HG03280 (cell line): ENCODE data around the gene LAMA2.

Experiments
- ATAC-seq: cut with Tn5 transposase; IDR thresholded peaks from one replicate; pipeline ENCODE4 v1.9.1; 2021; ENCODE audit warnings: mild to moderate bottlenecking, moderate library complexity; ENCODE audit not compliant: unreplicated experiment

LAMA2 gene

GRCh38 chr6:129416337-129416990 lies 533.5 kb downstream of the LAMA2 start:
- ATAC-seq, result no peak

DNA sequence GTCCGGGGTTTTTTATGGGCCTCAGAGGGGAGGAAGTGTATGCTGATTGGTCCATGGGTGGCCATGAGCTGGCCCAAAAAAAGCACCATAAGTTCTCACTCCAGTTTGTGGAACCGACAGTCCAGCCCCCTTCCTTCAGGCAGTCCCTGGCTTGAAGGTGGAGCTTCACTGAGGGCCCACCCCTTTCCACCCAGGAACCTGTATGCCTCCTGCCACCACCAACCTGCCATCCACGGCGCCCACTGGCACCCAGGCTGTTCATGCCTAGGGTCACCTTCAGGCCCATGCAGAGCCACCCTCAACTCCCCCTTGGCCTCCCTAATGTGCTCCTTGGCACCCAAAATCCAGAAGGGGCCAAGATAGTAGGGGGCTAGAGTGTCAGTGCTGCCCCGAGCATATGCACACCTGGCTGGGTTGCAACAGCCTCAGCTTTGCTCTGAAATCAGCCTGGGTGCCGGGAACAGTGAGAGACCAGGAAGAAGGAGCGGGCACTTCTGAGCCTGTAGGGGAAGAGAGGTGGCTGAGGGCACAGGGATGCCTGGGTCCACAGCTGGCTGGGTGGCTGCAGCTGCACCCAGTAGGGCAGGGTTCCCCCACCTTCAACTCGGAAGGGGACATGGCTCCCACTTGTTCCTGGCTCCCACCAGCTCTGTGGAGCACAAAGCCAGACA lies 534.6 kb downstream of the LAMA2 start:
- ATAC-seq, result no peak

DNA sequence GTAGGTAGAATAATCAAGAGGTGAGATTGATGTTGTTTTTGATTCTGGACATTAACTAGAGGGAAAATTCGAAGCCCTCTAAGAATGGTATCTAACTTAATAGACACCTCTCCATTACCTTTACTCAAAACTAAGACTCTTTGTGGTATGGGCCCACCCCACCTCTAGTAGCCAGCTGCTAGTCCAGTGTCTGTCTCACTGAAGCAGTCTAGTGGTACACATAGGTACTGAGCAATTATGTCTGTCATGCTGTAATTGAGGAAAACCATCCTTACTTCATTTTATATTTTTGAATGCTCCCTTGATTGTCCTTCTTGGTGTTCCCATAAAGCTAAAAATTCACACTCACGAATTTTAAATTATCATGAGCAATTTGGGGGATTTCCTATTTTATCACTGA lies 536.4 kb downstream of the LAMA2 start:
- ATAC-seq, result peak; percentile 54

DNA sequence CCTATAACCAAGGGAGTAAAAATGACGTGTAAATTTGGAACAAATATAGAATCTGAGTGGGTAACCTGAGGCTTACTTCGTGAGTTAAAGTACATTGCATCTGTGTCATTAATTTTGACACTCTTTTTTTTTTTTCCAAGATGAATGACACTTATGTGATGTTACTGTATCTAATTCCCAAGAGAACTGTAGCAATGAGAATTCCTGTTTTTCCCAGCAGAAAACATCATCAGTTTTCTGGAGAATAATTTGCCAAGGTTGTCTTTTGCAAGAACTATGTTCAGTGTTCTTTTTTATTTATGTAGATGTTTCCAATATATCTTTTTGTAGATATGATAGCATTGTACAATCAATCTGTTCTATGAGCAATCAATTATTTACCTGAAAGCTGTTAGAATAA lies 543.4 kb downstream of the LAMA2 start:
- ATAC-seq, result no peak

DNA sequence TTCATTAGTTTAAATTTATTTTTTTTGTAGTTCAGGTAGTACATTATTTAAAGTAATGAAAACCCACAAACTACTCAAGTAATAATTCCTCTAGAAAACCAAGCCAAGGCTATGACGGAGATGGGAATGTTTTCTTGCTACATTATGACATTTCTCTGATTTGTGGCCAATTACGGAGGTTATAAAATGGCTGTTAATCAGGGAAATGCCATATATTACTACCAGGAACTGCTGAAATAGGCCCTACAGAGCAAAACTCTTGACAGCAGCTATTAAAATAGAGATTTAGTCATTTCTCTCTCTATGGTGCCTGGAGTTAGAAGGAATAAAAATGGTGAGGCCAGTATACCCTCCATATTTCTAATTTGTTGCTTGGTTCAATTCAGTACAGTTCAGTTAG lies 547.0 kb downstream of the LAMA2 start:
- no peak for ATAC-seq

DNA sequence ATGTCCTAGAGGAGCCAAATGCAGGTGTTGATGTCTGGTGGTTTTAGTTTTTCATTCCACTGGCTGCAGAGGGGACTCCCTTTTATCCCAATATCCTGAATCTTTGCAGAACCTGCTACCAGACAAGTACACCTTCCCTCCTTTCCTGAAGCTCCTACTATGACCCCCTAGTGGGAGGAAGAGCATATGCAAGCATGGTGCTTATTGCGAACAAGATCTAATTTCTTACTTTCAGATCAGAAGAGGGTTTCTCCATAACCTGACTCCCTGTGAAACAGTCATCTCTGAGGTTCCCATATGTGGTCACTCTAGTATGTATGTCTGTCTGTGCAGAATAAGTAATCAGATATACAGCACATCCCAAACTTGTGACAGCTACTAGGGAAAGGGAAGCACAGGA lies 549.8 kb downstream of the LAMA2 start:
- ATAC-seq, result no peak

GRCh38 chr6:129434091-129434490 lies 551.2 kb downstream of the LAMA2 start:
- ATAC-seq, result no peak

DNA sequence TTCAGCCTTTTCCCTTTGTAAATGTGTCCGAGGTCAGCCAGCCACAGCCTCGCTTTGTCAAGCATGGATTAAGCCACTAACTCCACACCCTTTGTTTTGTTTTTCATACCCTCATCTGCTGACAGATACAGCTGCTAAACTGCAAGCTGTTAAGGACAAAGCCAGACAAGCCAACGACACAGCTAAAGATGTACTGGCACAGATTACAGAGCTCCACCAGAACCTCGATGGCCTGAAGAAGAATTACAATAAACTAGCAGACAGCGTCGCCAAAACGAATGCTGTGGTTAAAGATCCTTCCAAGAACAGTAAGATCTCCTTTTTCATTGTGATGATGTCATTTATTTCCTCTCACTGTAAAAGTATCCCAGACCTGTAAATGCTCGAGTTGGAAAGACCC lies 557.8 kb downstream of the LAMA2 start:
- no peak for ATAC-seq

DNA sequence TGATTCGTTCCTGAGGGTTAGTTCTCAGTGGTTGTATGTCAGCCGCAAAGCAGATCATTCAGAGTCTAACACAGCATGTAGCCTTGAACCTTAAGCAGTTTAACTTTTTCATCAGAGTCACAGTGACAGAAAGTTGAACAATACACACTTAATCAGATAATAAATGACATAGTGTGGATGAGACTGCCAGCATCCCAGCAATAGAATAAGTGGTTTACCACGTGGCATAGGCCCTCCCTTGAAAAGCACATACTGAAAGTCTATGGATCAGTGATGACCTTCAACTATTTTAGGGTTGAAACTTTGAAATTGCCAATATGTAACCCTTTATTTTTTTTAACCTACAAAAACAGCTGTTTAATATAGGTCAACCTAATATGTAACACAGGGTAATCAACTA lies 561.7 kb downstream of the LAMA2 start:
- ATAC-seq, result no peak

DNA sequence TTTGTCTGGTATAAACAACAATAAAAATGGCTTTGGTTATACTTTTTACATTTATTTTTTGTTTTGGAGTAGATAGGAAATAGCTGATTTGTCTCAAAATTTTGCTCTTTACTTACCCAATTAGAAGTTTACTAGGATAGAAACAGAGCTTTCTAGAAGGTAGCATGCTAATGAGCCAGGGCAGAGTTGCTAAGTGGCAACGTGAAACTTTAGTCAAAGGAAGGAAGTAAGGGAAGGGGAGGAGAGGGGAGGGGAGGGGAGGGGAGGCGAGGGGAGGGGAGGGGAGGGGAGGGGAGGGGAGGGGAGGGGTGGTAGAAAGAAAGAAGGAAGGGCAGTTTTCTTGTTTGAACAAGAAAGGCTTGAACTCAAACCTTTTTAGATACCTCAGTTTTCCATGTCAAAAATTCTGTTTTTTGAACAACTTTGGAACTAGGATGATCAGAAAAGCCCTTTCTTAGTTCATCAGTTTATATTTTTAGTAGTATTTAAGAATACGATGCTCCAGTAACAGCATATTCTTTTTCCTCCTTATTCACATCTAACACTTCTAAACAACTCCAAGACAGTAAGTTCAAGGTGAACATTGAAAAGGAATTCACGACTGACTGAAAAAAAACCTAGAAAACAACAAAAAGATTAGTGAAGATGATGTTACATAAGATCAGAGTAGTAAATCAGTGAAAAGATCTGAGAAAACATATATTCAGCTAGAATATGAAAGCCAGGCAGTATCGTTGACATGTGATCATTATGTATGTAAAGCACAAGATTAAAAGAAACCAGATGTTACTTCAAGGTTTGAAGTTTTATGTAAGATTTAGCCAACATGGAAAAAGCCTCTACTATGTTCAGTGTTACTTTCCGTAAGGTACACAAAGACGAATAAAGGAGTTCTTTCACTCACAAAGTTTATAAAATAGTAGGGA lies 563.6 kb downstream of the LAMA2 start:
- no peak for ATAC-seq

GRCh38 chr6:129447198-129447565 lies 564.2 kb downstream of the LAMA2 start:
- no peak for ATAC-seq

- peak; percentile 97 for ATAC-seq
These were observed 566.0 kb downstream of the LAMA2 start for GRCh38 chr6:129448965-129449364.

DNA sequence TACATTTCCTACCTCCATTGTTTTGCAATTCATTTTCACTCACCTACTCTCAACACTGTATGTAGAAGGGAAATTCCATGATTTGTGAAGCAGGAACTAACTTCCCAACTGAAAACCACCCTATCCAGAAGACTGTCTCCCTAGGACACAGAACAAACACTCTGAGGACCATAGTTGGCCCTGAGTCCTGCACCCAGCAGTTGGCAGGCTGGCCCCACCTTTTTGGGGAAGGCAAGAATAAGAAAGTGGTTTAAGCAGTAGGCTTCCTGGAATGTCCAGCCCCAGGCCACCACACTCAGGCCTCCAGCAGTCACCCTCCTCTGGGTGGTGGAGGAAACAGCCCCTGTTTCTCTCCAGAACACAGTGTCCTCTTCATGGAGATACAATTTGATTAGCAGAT lies 568.2 kb downstream of the LAMA2 start:
- no peak for ATAC-seq

DNA sequence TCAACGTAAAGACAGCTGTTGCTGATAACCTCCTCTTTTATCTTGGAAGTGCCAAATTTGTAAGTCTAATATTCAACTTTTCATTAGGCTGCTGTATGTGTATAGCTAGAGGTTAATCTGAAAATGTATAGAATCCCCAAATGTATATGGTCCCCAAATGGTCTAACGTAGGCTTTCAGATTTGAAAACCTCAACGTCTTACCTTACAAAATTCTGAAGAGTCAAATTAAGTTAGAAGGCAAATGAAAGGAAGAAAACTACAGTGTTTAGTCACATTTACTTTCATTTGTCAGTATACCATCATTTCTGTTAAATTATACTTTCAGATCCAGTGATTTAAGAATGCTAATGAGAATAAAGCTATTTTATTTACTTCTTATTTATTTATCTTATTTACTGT lies 570.1 kb downstream of the LAMA2 start:
- ATAC-seq, result no peak

DNA sequence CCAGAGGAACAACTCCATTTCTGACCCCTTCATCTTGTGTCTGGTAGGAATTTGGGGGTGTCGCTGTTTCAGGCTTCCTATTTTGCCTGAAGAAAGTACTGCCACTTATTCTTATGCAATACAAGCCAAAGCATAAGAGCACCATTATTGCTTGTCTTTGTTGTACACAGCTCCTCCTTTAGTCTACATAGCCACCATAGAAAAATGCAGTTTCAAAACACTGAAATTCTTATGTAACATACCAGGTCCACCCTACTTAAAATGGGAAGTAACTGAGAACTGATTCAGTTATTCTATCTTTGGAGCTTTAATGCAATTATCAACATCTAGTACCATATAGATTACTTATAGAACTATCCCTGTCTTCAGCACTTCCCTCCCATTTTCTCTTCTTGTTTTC lies 571.5 kb downstream of the LAMA2 start:
- no peak for ATAC-seq

DNA sequence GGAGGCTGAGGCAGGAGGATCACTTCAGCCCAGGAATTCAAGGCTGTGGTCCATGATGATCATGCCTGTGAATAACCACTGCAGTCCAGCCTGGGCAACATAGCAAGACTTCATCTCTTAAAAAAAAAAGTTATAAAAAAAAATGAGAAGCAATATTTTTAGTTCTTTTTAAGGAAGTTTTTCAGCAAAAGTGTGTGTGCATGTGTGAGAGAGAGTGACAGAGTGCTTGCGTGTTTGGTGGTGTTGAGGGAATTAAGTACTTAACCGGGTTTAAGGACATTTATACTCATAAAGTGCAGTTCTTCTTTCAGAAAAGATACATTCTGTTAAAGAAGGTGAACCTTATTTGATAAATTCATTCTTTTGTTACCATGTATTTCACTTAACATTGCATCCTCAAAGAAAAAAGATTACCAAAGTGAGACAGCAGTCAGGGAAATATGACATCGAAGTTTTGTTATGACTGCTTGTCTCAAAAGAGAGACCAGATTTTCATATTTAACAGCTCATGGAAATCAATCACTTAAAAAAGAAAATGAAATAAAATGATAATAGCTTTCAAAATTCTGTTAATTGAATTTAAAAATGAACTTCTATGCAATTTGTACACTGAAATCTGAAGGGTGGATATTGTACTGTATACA lies 572.3 kb downstream of the LAMA2 start:
- ATAC-seq, result no peak

- ATAC-seq, result no peak
These were observed 577.3 kb downstream of the LAMA2 start for GRCh38 chr6:129460221-129460620.

DNA sequence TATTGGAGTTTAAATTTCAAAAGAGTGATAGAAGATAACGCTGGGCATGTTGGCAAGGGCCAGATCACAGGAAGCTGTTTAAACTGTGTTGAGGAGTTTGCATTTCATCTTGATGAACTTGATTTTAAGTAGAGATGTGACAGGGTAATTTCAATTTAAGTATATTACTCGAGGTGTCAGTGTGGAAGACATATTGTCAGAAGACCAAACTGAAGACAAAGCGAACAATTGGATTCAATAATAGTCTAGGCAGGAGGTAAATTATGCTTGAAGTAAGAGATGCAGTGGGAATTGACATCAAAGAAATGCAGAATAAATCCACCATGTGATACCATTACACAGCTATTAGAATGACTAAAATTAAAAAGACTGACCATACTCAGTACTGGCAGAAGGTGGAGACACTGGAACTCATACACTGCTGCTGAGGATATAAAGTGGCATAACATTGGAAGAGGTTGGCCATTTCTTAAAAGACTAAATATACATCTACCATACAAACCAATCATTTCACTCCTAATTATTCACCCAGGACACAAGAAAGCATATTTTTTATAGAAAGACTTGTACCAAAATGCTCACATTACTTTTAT lies 586.2 kb downstream of the LAMA2 start:
- no peak for ATAC-seq

DNA sequence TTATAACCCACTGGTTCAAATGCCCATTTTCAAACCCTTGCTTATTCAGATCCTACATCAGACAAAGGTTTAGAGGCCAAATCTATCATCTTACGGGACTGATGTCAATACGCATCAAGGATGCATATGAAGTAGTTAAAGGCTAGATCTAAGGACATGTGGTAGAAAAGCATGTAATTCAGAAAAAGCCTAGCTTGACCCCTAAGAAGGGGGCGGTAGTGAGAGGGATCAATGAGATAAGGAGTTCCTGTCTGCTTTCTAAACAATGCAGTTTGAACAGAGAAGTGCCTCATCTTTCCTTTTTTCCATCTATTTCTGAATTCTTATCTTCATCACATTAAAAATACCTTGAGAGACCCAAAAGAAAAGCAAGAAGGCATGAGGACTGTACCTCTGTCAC lies 589.3 kb downstream of the LAMA2 start:
- ATAC-seq, result no peak

GRCh38 chr6:129473546-129473945 lies 590.6 kb downstream of the LAMA2 start:
- ATAC-seq, result no peak
